Stimulated activated CD8-positive, alpha-beta memory T cell treated with anti-CD3 and anti-CD28 coated beads, Interleukin-12 subunit alpha, Interleukin-12 subunit beta, amount 100 ng/mL, for 4 hours (primary cell): ENCODE data around the gene CNIH3.
"Not testable (repeated sequence)": the region's sequence is repeated elsewhere in the genome, so short reads cannot be mapped to it uniquely, and the experiment has no call there.

Experiments
- DNase-seq: peaks from one replicate; pipeline ENCODE4 v3.0.0-alpha.2; 2020; ENCODE audit warnings: low read depth

The CNIH3 gene

GRCh38 chr1:224689374-224689773 is 73.3 kb downstream of the CNIH3 start:
- no peak for DNase-seq

- no peak for DNase-seq
These were observed 74.5 kb downstream of the CNIH3 start for GRCh38 chr1:224690576-224690975.

GRCh38 chr1:224691148-224691925 is 75.2 kb downstream of the CNIH3 start:
- no peak for DNase-seq

- no peak for DNase-seq
These were observed 78.9 kb downstream of the CNIH3 start for GRCh38 chr1:224694969-224695368.

- DNase-seq: no peak
These were observed 79.9 kb downstream of the CNIH3 start for GRCh38 chr1:224696021-224696420.

- DNase-seq: no peak
These were observed 81.0 kb downstream of the CNIH3 start for GRCh38 chr1:224696891-224697765.

- no peak for DNase-seq
These were observed 81.9 kb downstream of the CNIH3 start for GRCh38 chr1:224698015-224698451.

GRCh38 chr1:224700918-224701531 is 84.9 kb downstream of the CNIH3 start:
- no peak for DNase-seq

- DNase-seq: no peak
These were observed 87.6 kb downstream of the CNIH3 start for GRCh38 chr1:224703702-224704101.

- no peak for DNase-seq
These were observed 88.1 kb downstream of the CNIH3 start for GRCh38 chr1:224704107-224704735.

GRCh38 chr1:224705578-224705977 is 89.5 kb downstream of the CNIH3 start:
- DNase-seq: no peak

- no peak for DNase-seq
These were observed 92.0 kb downstream of the CNIH3 start for GRCh38 chr1:224707843-224708725.

- no peak for DNase-seq
These were observed 94.1 kb downstream of the CNIH3 start for GRCh38 chr1:224710196-224710595.

GRCh38 chr1:224711231-224711756 is 95.2 kb downstream of the CNIH3 start:
- DNase-seq: not testable (repeated sequence)

- no peak for DNase-seq
These were observed 95.8 kb downstream of the CNIH3 start for GRCh38 chr1:224711876-224712275.

GRCh38 chr1:224713228-224713627 is 97.1 kb downstream of the CNIH3 start:
- DNase-seq: no peak

- DNase-seq: no peak
These were observed 98.4 kb downstream of the CNIH3 start for GRCh38 chr1:224714553-224714952.

- DNase-seq: no peak
These were observed 102.4 kb downstream of the CNIH3 start for GRCh38 chr1:224718470-224719053.

GRCh38 chr1:224719716-224720115 is 103.6 kb downstream of the CNIH3 start:
- no peak for DNase-seq

GRCh38 chr1:224720216-224720615 is 104.1 kb downstream of the CNIH3 start:
- DNase-seq: no peak

- no peak for DNase-seq
These were observed 104.9 kb downstream of the CNIH3 start for GRCh38 chr1:224721000-224721399.
